Fibroblast of lung (primary cell): ENCODE data around the gene TBC1D22A.

Experiments used
- EZH2 ChIP-seq: IDR thresholded peaks from 2 replicates; pipeline ENCODE4 v1.5.1; 2012; ENCODE audit warnings: low read length, control low read depth, mild to moderate bottlenecking; ENCODE audit errors: missing control alignments
- TF ChIP-seq, protein P1 (sequence below), 2 donors: IDR thresholded peaks in 1 of 2; conservative IDR thresholded peaks in 1 of 2; 1 replicate in 1 of 2; 2 replicates in 1 of 2; pipeline ENCODE4 v1.5.1; 2011 to 2012; ENCODE audit warnings: low read length in 2 of 2, control low read depth in 1 of 2, inconsistent platforms in 1 of 2, low read depth in 1 of 2, mild to moderate bottlenecking in 1 of 2

GRCh38 chr22:46770726-46771125, 8.3 kb downstream of the TBC1D22A start:
- TF ChIP-seq, protein P1, sequence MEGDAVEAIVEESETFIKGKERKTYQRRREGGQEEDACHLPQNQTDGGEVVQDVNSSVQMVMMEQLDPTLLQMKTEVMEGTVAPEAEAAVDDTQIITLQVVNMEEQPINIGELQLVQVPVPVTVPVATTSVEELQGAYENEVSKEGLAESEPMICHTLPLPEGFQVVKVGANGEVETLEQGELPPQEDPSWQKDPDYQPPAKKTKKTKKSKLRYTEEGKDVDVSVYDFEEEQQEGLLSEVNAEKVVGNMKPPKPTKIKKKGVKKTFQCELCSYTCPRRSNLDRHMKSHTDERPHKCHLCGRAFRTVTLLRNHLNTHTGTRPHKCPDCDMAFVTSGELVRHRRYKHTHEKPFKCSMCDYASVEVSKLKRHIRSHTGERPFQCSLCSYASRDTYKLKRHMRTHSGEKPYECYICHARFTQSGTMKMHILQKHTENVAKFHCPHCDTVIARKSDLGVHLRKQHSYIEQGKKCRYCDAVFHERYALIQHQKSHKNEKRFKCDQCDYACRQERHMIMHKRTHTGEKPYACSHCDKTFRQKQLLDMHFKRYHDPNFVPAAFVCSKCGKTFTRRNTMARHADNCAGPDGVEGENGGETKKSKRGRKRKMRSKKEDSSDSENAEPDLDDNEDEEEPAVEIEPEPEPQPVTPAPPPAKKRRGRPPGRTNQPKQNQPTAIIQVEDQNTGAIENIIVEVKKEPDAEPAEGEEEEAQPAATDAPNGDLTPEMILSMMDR (conservative IDR thresholded peaks at IDR 0.05 in 1 of 2, IDR thresholded peaks at IDR 0.05 in 1 of 2; ENCODE audit: low read depth in 1 of 2, low read length in 2 of 2): no peak
- no peak for TF ChIP-seq EZH2
